Astrocyte (in vitro differentiated cells and primary cell): Measurements from ENCODE around the gene LRTM2. TPM values are rescaled to one million over a fixed set of nuclear protein-coding genes. Genes with fewer than 3 reads are reported as not detected.

Experiments used
- DNase-seq: peaks from one replicate; pipeline ENCODE4 v3.0.0-alpha.2; 2010; ENCODE audit warnings: low read depth
- FAIRE-seq: peaks from 2 replicates; lab custom pipeline; 2011; peaks lifted over from hg19 to GRCh38; lab: Jason Lieb, UNC
- H2AFZ ChIP-seq: 2 replicates; pipeline ENCODE4 v1.6.0; 2012; ENCODE audit warnings: low read depth, low read length, inconsistent platforms
- H3K27ac ChIP-seq: 2 replicates; pipeline ENCODE4 v1.5.1; 2011; ENCODE audit warnings: low read depth, low read length, inconsistent platforms
- H3K27me3 ChIP-seq: 2 replicates; pipeline ENCODE4 v1.6.0; 2011; ENCODE audit warnings: low read length, inconsistent platforms; ENCODE audit not compliant: insufficient read depth
- H3K36me3 ChIP-seq: 2 replicates; pipeline ENCODE4 v1.5.1; 2011; ENCODE audit warnings: low read length, inconsistent platforms; ENCODE audit not compliant: insufficient read depth
- H3K4me1 ChIP-seq: 2 replicates; pipeline ENCODE4 v1.5.1; 2011; ENCODE audit warnings: low read length, inconsistent platforms; ENCODE audit not compliant: insufficient read depth
- H3K4me2 ChIP-seq: 2 replicates; pipeline ENCODE4 v1.6.0; 2012; ENCODE audit warnings: low read length, inconsistent platforms
- H3K4me3 ChIP-seq: 2 replicates; pipeline ENCODE4 v1.5.1; 2011; ENCODE audit warnings: low read depth, mild to moderate bottlenecking, low read length, inconsistent platforms; ENCODE audit not compliant: insufficient read depth
- H3K79me2 ChIP-seq: 2 replicates; pipeline ENCODE4 v1.6.0; 2012; ENCODE audit warnings: mild to moderate bottlenecking, low read length, inconsistent platforms; ENCODE audit not compliant: insufficient read depth
- H3K9ac ChIP-seq: 2 replicates; pipeline ENCODE4 v1.6.0; 2012; ENCODE audit warnings: mild to moderate bottlenecking, low read length, inconsistent platforms
- H3K9me3 ChIP-seq: 2 replicates; pipeline ENCODE4 v1.5.1; 2012; ENCODE audit warnings: low read depth, mild to moderate bottlenecking, low read length, inconsistent platforms; ENCODE audit not compliant: insufficient read depth
- H4K20me1 ChIP-seq: 2 replicates; pipeline ENCODE4 v1.6.0; 2012; ENCODE audit warnings: low read length, inconsistent platforms; ENCODE audit not compliant: insufficient read depth
- H3K27ac Mint-ChIP-seq: one replicate; pipeline ENCODE4 v1.8.0; 2021; ENCODE audit warnings: mild to moderate bottlenecking, mixed read lengths; ENCODE audit not compliant: unreplicated experiment
- H3K27me3 Mint-ChIP-seq: one replicate; pipeline ENCODE4 v1.8.0; 2021; ENCODE audit warnings: low read depth, mixed read lengths; ENCODE audit not compliant: unreplicated experiment
- H3K36me3 Mint-ChIP-seq: one replicate; pipeline ENCODE4 v1.8.0; 2021; ENCODE audit warnings: low read depth, mixed read lengths; ENCODE audit not compliant: unreplicated experiment
- H3K4me1 Mint-ChIP-seq: one replicate; pipeline ENCODE4 v1.8.0; 2021; ENCODE audit warnings: low read depth, mixed read lengths; ENCODE audit not compliant: unreplicated experiment
- H3K4me3 Mint-ChIP-seq: one replicate; pipeline ENCODE4 v1.8.0; 2021; ENCODE audit warnings: mild to moderate bottlenecking, moderate library complexity, mixed read lengths; ENCODE audit not compliant: unreplicated experiment
- H3K9me3 Mint-ChIP-seq: one replicate; pipeline ENCODE4 v1.8.0; 2021; ENCODE audit warnings: mild to moderate bottlenecking, mixed read lengths; ENCODE audit not compliant: unreplicated experiment
- CTCF ChIP-seq: IDR thresholded peaks from 2 replicates; pipeline ENCODE4 v1.5.1; 2011; ENCODE audit warnings: low read depth, mild to moderate bottlenecking, inconsistent platforms, low read length, moderate library complexity; ENCODE audit not compliant: insufficient read depth
- EZH2 ChIP-seq: IDR thresholded peaks from 2 replicates; pipeline ENCODE4 v1.6.1; 2012; ENCODE audit warnings: mild to moderate bottlenecking, low read length, inconsistent platforms; ENCODE audit not compliant: insufficient read depth
- total RNA-seq: library from RNA; stranded (reverse); gene quantifications from 2 replicates; pipeline ENCODE4 v1.2.1, GENCODE V29; 2021

The LRTM2 gene
- total RNA-seq, 1 donor from 2014 or later: not detected

- DNase-seq (no peak), FAIRE-seq (no peak)
- no peaks in the 10 kb centered on the region for H3K27me3 ChIP-seq
- TF ChIP-seq EZH2 (no peak), CTCF (no peak)
- Mint-ChIP-seq H3K27ac (no peak overlapping the region), H3K27me3 (peaks cover 48% of the 10 kb centered on the region), H3K36me3 (peaks cover 1% of the 10 kb centered on the region), H3K4me3 (no peak overlapping the region), H3K4me1 (no peaks in the 10 kb centered on the region), H3K9me3 (peaks cover 3% of the 10 kb centered on the region)
- H3K4me1 ChIP-seq: no peaks in the 10 kb centered on the region
- H2AFZ ChIP-seq: no peak overlapping the region
- H3K27ac ChIP-seq: no peak overlapping the region
- no peaks in the 10 kb centered on the region for H3K79me2 ChIP-seq
- H3K4me3 ChIP-seq: no peak overlapping the region
- no peaks in the 10 kb centered on the region for H3K36me3 ChIP-seq
- peaks cover 20% of the 10 kb centered on the region for H3K9me3 ChIP-seq
- H3K4me2 ChIP-seq: no peak overlapping the region
- no peak overlapping the region for H3K9ac ChIP-seq
- H4K20me1 ChIP-seq: no peaks in the 10 kb centered on the region
These were observed 37.5 kb downstream of the LRTM2 start for GRCh38 chr12:1857821-1858220.

DNA sequence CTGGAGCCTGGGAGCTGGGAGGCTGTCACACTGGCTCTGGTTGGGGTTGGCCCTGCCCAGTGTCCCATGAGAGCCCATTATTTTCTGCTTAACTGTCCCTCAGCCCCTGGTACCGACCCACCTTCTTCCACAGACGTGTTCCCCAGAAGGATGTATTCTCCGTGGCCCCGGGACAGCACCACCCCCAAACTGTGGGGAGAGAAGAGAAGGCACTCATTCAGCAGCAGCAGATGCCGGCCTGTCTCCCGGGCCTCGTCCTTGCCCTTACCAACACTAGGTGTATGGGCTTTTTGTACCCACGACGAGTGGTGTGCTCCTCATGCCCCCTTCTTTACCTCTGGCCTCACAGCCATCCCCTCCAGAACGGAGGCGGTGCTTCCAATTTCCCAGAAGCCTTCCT is 38.1 kb downstream of the LRTM2 start:
- H3K4me2 ChIP-seq: no peak overlapping the region
- peaks cover 3% of the 10 kb centered on the region for H3K9me3 Mint-ChIP-seq
- H3K9ac ChIP-seq: no peak overlapping the region
- peaks cover 1% of the 10 kb centered on the region for H3K36me3 Mint-ChIP-seq
- H3K27ac ChIP-seq: no peak overlapping the region
- H2AFZ ChIP-seq: no peak overlapping the region
- H3K27me3 Mint-ChIP-seq: peaks cover 48% of the 10 kb centered on the region
- no peaks in the 10 kb centered on the region for H3K27me3 ChIP-seq
- no peaks in the 10 kb centered on the region for H3K79me2 ChIP-seq
- DNase-seq: no peak
- H3K4me1 ChIP-seq: no peaks in the 10 kb centered on the region
- H3K9me3 ChIP-seq: peaks cover 20% of the 10 kb centered on the region
- H3K4me3 Mint-ChIP-seq: no peak overlapping the region
- H3K27ac Mint-ChIP-seq: no peak overlapping the region
- TF ChIP-seq EZH2 (no peak), CTCF (no peak)
- FAIRE-seq: no peak
- H3K4me1 Mint-ChIP-seq: no peaks in the 10 kb centered on the region
- H4K20me1 ChIP-seq: no peaks in the 10 kb centered on the region
- no peak overlapping the region for H3K4me3 ChIP-seq
- no peaks in the 10 kb centered on the region for H3K36me3 ChIP-seq

DNA sequence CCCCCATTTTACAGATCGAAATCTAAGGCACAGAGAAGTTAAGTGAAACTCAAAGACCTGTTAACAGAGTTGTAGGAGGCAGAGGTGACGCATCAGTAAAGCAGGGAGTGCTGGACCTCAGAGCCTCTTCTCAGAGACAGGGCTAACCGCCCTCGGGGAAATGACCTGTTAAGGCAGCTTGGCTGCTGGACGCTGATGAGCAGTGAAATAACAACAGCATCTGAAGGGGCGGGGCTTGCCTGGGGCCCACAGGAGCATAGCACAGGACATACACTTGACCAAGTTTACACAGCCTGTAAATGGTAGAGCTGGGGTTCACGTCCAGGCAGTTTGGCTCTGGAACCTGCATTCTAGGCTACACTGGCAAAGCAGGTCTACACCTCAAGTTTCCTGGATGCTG is 39.3 kb downstream of the LRTM2 start:
- Mint-ChIP-seq H3K4me3 (no peak overlapping the region), H3K4me1 (no peaks in the 10 kb centered on the region), H3K9me3 (peaks cover 3% of the 10 kb centered on the region), H3K27ac (no peak overlapping the region), H3K27me3 (peaks cover 48% of the 10 kb centered on the region), H3K36me3 (peaks cover 1% of the 10 kb centered on the region)
- TF ChIP-seq EZH2: no peak
- TF ChIP-seq CTCF: no peak
- H3K36me3 ChIP-seq: no peaks in the 10 kb centered on the region
- H2AFZ ChIP-seq: no peak overlapping the region
- FAIRE-seq (no peak), DNase-seq (no peak)
- no peaks in the 10 kb centered on the region for H3K4me1 ChIP-seq
- no peaks in the 10 kb centered on the region for H3K79me2 ChIP-seq
- peaks cover 6% of the 10 kb centered on the region for H3K27me3 ChIP-seq
- H3K4me3 ChIP-seq: no peak overlapping the region
- H3K4me2 ChIP-seq: no peak overlapping the region
- no peak overlapping the region for H3K27ac ChIP-seq
- H3K9ac ChIP-seq: no peak overlapping the region
- H4K20me1 ChIP-seq: no peaks in the 10 kb centered on the region
- H3K9me3 ChIP-seq: peaks cover 18% of the 10 kb centered on the region
